ENCODE measurements around the gene FIBCD1. TPM values are rescaled to one million over a fixed set of nuclear protein-coding genes. Genes with fewer than 3 reads are reported as not detected.
A peak's percentile ranks its signal among the peaks of the same experiment; 100 is the strongest.
"Not testable (repeated sequence)": the region's sequence is repeated elsewhere in the genome, so short reads cannot be mapped to it uniquely, and the experiment has no call there.

Gene FIBCD1
- total RNA-seq, 2 experiments from 2014 or later, result not detected

- POLR2A ChIA-PET, H3K36me3 Mint-ChIP-seq: not testable (repeated sequence)
Observed at GRCh38 chr9:130954925-130955324, 15.9 kb upstream of the FIBCD1 start.

DNA sequence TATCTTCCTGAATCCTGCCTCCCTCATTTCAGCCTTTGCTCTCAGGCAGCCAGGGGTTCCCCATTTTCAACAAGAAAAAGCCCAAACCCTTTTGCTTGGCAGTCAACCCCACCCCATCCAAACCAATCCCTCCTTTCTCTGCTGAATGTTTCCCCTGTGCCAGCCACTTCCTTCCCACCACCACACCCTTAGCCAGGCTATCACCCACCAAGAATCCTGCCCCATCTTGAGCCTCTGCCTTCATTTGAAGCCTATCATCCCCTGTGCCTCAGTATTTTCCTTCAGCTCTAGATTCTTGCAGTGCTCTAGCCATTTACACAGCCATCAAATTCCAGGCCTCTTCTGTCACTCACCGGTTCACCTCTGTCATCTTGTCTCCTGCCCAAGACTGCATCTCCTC, 15.3 kb upstream of the FIBCD1 start:
- peaks cover 3% of the 10 kb centered on the region for H3K36me3 Mint-ChIP-seq
- no peak overlapping the region for H3K27ac Mint-ChIP-seq
- ATAC-seq (ENCODE audit: low read depth), result no peak
- H3K4me3 Mint-ChIP-seq, result no peak overlapping the region
- DNase-seq, result no peak
- H3K4me1 Mint-ChIP-seq, result no peaks in the 10 kb centered on the region
- H3K27me3 Mint-ChIP-seq, result peaks cover 10% of the 10 kb centered on the region
- peaks cover 8% of the 10 kb centered on the region for H3K9me3 Mint-ChIP-seq
- POLR2A ChIA-PET, result no interaction called here

More at GRCh38 chr9:130954925-130955324, 15.9 kb upstream of the FIBCD1 start:
- not testable (repeated sequence) for H3K4me1 Mint-ChIP-seq; H3K4me3 Mint-ChIP-seq; H3K9me3 Mint-ChIP-seq; ATAC-seq (ENCODE audit: low read depth); H3K27ac Mint-ChIP-seq; H3K27me3 Mint-ChIP-seq; DNase-seq

GRCh38 chr9:130952065-130952762, 13.2 kb upstream of the FIBCD1 start:
- Mint-ChIP-seq H3K27ac (no peak overlapping the region), H3K4me1 (no peaks in the 10 kb centered on the region), H3K36me3 (peaks cover 2% of the 10 kb centered on the region), H3K4me3 (no peak overlapping the region), H3K9me3 (peaks cover 3% of the 10 kb centered on the region), H3K27me3 (peaks cover 18% of the 10 kb centered on the region)
- no peak for ATAC-seq (ENCODE audit: low read depth)
- POLR2A ChIA-PET, result no interaction called here
- no peak for DNase-seq

GRCh38 chr9:130950039-130950311, 10.9 kb upstream of the FIBCD1 start:
- DNase-seq (no peak), ATAC-seq (ENCODE audit: low read depth) (no peak)
- Mint-ChIP-seq H3K4me3 (no peak overlapping the region), H3K27ac (no peak overlapping the region), H3K4me1 (no peaks in the 10 kb centered on the region), H3K36me3 (peaks cover 2% of the 10 kb centered on the region), H3K9me3 (peaks cover 3% of the 10 kb centered on the region), H3K27me3 (peaks cover 15% of the 10 kb centered on the region)
- POLR2A ChIA-PET, result no interaction called here

GRCh38 chr9:130949188-130950038, 10.4 kb upstream of the FIBCD1 start:
- peaks cover 15% of the 10 kb centered on the region for H3K27me3 Mint-ChIP-seq
- no peak for DNase-seq
- POLR2A ChIA-PET, result no interaction called here
- ATAC-seq (ENCODE audit: low read depth), result no peak
- H3K9me3 Mint-ChIP-seq, result peaks cover 3% of the 10 kb centered on the region
- H3K4me3 Mint-ChIP-seq, result no peak overlapping the region
- H3K36me3 Mint-ChIP-seq, result peaks cover 2% of the 10 kb centered on the region
- H3K4me1 Mint-ChIP-seq, result no peaks in the 10 kb centered on the region
- H3K27ac Mint-ChIP-seq, result no peak overlapping the region

DNA sequence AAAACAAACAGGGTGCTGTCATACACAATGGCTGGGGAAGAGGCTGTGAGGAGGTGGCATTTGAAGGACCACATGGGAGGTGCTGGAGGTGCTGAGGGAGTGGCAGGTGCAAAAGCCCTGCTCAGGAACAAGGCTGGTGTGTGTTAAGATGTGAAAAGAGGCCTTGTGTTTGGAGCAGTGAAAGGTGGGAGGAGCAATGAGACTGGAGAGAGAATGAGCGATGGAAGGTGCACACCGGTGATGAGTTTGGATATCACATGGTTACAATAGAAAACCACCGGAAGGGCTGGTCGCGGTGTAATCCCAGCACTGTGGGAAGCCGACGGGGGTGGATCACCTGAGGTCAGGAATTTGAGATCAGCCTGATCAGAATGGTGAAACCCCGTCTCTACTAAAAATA, 9.2 kb upstream of the FIBCD1 start:
- no peak for ATAC-seq (ENCODE audit: low read depth)
- H3K27ac Mint-ChIP-seq, result peak overlapping the region; percentile 26
- H3K9me3 Mint-ChIP-seq, result peaks cover 3% of the 10 kb centered on the region
- POLR2A ChIA-PET, result no interaction called here
- peaks cover 2% of the 10 kb centered on the region for H3K36me3 Mint-ChIP-seq
- DNase-seq, result no peak
- no peaks in the 10 kb centered on the region for H3K4me1 Mint-ChIP-seq
- peaks cover 15% of the 10 kb centered on the region for H3K27me3 Mint-ChIP-seq
- H3K4me3 Mint-ChIP-seq, result no peak overlapping the region

GRCh38 chr9:130947618-130948140, 8.6 kb upstream of the FIBCD1 start:
- no peak overlapping the region for H3K27ac Mint-ChIP-seq
- DNase-seq (no peak), ATAC-seq (ENCODE audit: low read depth) (no peak)
- H3K36me3 Mint-ChIP-seq, result peaks cover 2% of the 10 kb centered on the region
- POLR2A ChIA-PET, result no interaction called here
- H3K4me3 Mint-ChIP-seq, result no peak overlapping the region
- peaks cover 15% of the 10 kb centered on the region for H3K27me3 Mint-ChIP-seq
- H3K9me3 Mint-ChIP-seq, result peaks cover 3% of the 10 kb centered on the region
- H3K4me1 Mint-ChIP-seq, result no peaks in the 10 kb centered on the region

DNA sequence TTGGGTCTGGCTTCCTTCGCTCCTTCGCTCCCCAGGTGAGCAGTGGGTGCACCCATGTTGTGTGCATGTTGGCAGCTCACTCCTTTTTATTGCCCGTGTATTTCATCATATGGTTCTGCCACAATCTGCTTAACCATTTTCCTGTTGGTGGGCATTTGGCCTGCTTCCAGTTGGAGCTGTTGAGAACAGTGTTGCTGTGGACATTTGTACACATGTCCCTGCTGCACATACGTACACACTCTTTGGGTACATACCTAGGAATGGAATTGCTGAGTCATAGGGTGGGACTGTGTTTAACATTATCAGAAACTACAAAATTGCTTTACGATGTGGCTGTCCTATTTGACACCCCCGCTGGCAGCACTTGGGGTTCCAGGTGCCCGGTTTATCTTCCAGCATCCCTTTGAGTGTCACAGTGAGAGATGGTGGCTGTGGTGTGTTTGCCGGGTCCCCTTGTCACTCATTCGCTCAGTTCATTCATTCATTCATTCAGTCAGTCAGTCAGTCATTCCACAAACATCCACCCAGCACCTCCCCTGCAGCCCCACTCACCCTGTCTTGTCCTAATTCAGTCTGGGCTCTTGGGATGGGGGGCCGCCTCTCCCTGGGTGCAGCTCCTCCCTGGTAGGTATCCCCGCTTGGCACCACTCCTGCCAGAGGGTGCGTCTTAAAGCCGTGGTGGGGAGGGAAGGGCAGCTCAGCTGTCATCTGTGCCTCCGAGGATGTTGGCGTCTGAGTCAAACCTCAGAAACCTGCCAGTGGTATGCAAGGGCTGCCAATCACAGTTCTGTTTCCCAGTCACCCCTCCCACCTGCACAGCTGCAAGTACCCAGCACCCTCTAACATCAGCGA, 7.9 kb upstream of the FIBCD1 start:
- no peak overlapping the region for H3K27ac Mint-ChIP-seq
- H3K4me1 Mint-ChIP-seq, result no peaks in the 10 kb centered on the region
- ATAC-seq (ENCODE audit: low read depth) (no peak), DNase-seq (no peak)
- H3K36me3 Mint-ChIP-seq, result peaks cover 2% of the 10 kb centered on the region
- peaks cover 3% of the 10 kb centered on the region for H3K9me3 Mint-ChIP-seq
- H3K27me3 Mint-ChIP-seq, result peaks cover 18% of the 10 kb centered on the region
- no peak overlapping the region for H3K4me3 Mint-ChIP-seq
- POLR2A ChIA-PET, result no interaction called here

DNA sequence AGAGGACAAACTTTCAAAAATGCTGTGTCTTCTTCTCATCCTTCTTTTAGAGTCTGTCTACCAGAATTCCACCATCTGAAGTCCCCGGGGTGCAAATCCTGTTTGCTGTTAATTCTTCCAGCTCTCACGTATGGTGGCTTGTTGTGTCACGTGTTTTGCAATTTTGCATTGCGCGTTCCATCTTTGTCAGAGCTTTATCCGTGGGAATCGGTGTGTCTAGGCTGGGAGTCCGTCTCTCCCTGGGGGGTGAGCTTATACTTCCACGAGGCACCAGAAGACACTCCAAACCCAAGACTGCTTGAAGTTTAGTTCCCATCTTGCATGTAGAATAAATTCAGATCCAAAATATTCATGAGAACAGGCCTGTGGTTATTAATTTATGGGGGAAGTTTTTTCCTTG, 6.1 kb upstream of the FIBCD1 start:
- Mint-ChIP-seq H3K4me3 (no peak overlapping the region), H3K27ac (no peak overlapping the region), H3K36me3 (peaks cover 2% of the 10 kb centered on the region), H3K9me3 (peaks cover 1% of the 10 kb centered on the region), H3K27me3 (peaks cover 27% of the 10 kb centered on the region), H3K4me1 (peaks cover 9% of the 10 kb centered on the region)
- DNase-seq, result no peak
- ATAC-seq (ENCODE audit: low read depth), result no peak
- POLR2A ChIA-PET, result no interaction called here

GRCh38 chr9:130944510-130945058, 5.5 kb upstream of the FIBCD1 start:
- peaks cover 2% of the 10 kb centered on the region for H3K36me3 Mint-ChIP-seq
- no peak overlapping the region for H3K4me3 Mint-ChIP-seq
- no peak for DNase-seq
- peaks cover 9% of the 10 kb centered on the region for H3K4me1 Mint-ChIP-seq
- POLR2A ChIA-PET, result no interaction called here
- H3K27ac Mint-ChIP-seq, result no peak overlapping the region
- H3K27me3 Mint-ChIP-seq, result peaks cover 29% of the 10 kb centered on the region
- no peak for ATAC-seq (ENCODE audit: low read depth)
- peaks cover under 1% of the 10 kb centered on the region for H3K9me3 Mint-ChIP-seq

DNA sequence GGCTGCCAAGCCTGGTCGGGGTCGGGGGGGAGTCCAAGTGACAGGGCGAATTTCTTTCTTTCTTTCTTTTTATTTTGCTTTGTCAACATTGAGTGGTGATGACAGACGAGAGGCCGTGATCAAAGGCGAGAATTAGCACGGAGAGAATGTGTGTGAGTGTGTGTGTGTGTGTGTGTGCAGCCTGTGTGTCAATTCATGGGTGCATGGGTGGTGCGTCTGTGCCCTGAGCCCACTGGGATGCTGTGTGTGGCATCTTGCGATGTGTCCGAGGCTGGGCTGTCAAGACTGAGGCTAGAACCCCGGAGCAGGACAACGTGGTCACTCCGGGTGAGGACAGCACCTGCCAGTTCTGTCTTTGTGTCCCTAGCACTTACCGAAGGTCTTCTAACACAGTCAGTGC, 4.7 kb upstream of the FIBCD1 start:
- peaks cover 31% of the 10 kb centered on the region for H3K27me3 Mint-ChIP-seq
- no peak for DNase-seq
- ATAC-seq (ENCODE audit: low read depth), result no peak

DNA sequence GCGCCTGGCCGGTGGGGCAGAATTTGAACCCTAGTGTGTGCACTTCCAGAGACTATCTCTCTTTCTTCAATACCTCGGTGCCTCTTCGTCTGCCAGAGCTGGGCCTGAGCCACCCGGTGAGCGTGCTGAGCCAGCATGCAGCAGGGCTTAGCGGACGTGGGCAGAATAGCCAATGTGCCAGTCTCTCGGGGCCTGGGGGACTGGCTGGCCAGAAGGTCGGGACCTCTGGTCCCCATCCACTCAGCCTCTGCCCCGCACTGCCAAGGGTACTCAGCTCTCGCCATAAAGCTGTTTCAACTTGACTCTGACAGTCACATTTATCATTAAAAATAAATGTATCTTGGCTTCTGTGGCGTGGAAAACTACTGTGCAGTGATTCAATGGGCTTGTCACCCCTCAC, 4.2 kb upstream of the FIBCD1 start:
- Mint-ChIP-seq H3K4me1 (peaks cover 11% of the 10 kb centered on the region), H3K4me3 (no peak overlapping the region), H3K27ac (no peak overlapping the region), H3K36me3 (peaks cover 2% of the 10 kb centered on the region), H3K27me3 (peaks cover 32% of the 10 kb centered on the region), H3K9me3 (no peaks in the 10 kb centered on the region)
- ATAC-seq (ENCODE audit: low read depth) (no peak), DNase-seq (no peak)
- POLR2A ChIA-PET, result interaction anchor here (0.6 kb wide), 1 partner anchor 482 kb away, joined by 3 read pairs; no protein-coding TSS in a partner anchor

More for the DNA sequence above, 4.7 kb upstream of the FIBCD1 start:
- Mint-ChIP-seq H3K27ac (no peak overlapping the region), H3K36me3 (peaks cover 2% of the 10 kb centered on the region), H3K4me3 (no peak overlapping the region), H3K9me3 (no peaks in the 10 kb centered on the region), H3K4me1 (peaks cover 10% of the 10 kb centered on the region)
- POLR2A ChIA-PET, result no interaction called here

GRCh38 chr9:130942679-130943078, 3.6 kb upstream of the FIBCD1 start:
- Mint-ChIP-seq H3K4me3 (no peak overlapping the region), H3K27me3 (peaks cover 30% of the 10 kb centered on the region)
- POLR2A ChIA-PET, result interaction anchor here (0.6 kb wide), 1 partner anchor 482 kb away, joined by 3 read pairs; no protein-coding TSS in a partner anchor

More at GRCh38 chr9:130942679-130943078, 3.6 kb upstream of the FIBCD1 start:
- Mint-ChIP-seq H3K9me3 (no peaks in the 10 kb centered on the region), H3K4me1 (peaks cover 14% of the 10 kb centered on the region), H3K36me3 (no peaks in the 10 kb centered on the region), H3K27ac (no peak overlapping the region)
- DNase-seq (no peak), ATAC-seq (ENCODE audit: low read depth) (no peak)
